Measurements from ENCODE around the gene KCNK10. TPM values are rescaled to one million over a fixed set of nuclear protein-coding genes. Genes with fewer than 3 reads are reported as not detected.

Gene KCNK10
- total RNA-seq, 4 donors from 2014 or later = 0.04 to 0.08 TPM; not detected in 2

DNA sequence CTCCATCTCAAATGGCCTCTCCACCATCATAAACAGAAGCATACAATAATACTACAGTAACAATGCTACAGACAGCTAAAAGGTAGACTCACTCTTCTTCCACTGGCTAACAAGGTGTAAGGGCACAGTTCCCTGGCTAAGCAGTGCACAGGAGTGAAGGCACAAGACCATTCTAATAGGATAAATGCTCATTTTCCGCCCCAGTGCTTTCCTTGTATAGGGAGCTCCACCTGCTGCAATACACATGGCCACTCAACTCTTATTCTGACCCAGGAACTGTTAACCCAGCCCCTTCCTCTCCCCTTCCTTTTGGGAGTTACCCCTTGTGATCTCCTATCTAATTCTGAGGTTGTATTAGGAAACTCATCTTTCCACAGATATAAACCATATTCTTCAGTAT lies 124.6 kb downstream of the KCNK10 start:
- Histone ChIP-seq H3K9me3 (no peaks in the 10 kb centered on the region), H3K4me1 (no peaks in the 10 kb centered on the region), H3K27me3 (peaks cover 9% of the 10 kb centered on the region), H3K4me3 (no peak overlapping the region), H3K36me3 (no peaks in the 10 kb centered on the region), H3K27ac (no peak overlapping the region)
- WGBS = 89% methylated on average over 1 of the region's 1 CpG
- TF ChIP-seq, protein P1, sequence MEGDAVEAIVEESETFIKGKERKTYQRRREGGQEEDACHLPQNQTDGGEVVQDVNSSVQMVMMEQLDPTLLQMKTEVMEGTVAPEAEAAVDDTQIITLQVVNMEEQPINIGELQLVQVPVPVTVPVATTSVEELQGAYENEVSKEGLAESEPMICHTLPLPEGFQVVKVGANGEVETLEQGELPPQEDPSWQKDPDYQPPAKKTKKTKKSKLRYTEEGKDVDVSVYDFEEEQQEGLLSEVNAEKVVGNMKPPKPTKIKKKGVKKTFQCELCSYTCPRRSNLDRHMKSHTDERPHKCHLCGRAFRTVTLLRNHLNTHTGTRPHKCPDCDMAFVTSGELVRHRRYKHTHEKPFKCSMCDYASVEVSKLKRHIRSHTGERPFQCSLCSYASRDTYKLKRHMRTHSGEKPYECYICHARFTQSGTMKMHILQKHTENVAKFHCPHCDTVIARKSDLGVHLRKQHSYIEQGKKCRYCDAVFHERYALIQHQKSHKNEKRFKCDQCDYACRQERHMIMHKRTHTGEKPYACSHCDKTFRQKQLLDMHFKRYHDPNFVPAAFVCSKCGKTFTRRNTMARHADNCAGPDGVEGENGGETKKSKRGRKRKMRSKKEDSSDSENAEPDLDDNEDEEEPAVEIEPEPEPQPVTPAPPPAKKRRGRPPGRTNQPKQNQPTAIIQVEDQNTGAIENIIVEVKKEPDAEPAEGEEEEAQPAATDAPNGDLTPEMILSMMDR (IDR thresholded peaks at IDR 0.05) = no peak
- TF ChIP-seq EP300 (IDR thresholded peaks at IDR 0.05) (no peak), POLR2A (IDR thresholded peaks at IDR 0.05) (no peak), POLR2AphosphoS5 (IDR thresholded peaks at IDR 0.05) (no peak)
- DNase-seq (ENCODE audit: low spot score in 2 of 2) = no peak

DNA sequence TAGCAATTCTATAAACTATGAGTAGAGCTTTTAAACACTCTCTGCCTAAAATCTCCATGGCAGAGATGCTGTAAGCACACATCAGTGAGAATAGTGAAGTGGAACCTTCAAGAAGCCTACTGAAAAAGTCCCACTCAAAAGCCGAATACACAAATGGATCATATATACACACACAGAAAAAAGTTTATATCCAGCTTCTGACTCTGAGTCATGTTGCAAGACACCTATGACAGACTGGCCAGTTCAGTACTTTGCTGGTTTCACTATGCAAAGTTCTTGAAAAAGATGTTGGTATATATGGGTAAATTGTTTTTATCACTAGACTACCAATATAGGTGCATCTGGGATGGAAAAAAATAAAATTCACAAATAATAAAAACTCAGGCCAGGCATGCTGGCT lies 126.1 kb downstream of the KCNK10 start:
- 89% methylated on average over 1 of the region's 1 CpG for WGBS
- no peak for DNase-seq (ENCODE audit: low spot score in 2 of 2)
- no peaks in the 10 kb centered on the region for H3K36me3 ChIP-seq
- H3K27ac ChIP-seq = no peak overlapping the region
- no peak overlapping the region for H3K4me3 ChIP-seq
- H3K9me3 ChIP-seq = no peaks in the 10 kb centered on the region
- H3K27me3 ChIP-seq = peaks cover 12% of the 10 kb centered on the region
- H3K4me1 ChIP-seq = no peaks in the 10 kb centered on the region
- no peak for TF ChIP-seq POLR2A (IDR thresholded peaks at IDR 0.05)
- TF ChIP-seq, protein P1 (IDR thresholded peaks at IDR 0.05) = no peak
- no peak for TF ChIP-seq EP300 (IDR thresholded peaks at IDR 0.05)
- no peak for TF ChIP-seq POLR2AphosphoS5 (IDR thresholded peaks at IDR 0.05)

DNA sequence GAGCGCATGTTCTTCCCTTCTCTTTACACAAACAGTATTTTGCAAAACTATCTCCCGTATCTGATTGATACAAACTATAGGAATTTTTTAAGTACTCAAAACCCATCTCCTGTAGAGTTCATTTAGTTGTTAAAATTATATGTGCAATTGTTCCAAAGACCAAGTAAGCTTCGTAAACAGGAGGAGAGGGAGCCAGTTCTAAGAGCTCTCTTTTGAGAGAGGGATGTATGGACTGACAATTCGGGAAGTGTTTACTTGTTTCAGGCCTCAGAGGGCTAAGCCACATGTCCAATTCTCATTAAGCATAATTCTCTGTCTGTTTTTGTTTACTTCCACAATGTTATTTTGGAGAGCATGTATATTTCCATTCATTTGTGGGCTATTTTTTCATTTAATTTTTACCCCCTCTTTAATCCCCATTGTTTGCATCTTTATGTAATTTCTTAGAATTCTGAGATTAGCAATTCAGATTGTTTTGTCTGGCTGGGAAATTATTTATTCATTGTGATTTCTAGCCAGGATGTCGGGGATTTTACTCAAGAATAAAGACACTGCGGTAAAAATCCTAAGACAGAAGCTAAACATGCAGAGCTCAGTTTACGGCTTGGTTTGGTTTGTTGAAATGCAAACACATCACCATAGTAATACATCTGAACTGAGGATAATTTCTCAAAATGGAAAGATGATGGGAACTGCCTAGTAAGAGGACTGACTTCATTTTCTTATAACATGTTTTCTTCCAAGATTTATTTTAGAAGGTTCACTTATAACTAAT lies 126.8 kb downstream of the KCNK10 start:
- TF ChIP-seq EP300 (IDR thresholded peaks at IDR 0.05) (no peak), POLR2A (IDR thresholded peaks at IDR 0.05) (no peak), POLR2AphosphoS5 (IDR thresholded peaks at IDR 0.05) (no peak)
- TF ChIP-seq, protein P1 (IDR thresholded peaks at IDR 0.05) = no peak
- H3K27ac ChIP-seq = no peak overlapping the region
- H3K4me3 ChIP-seq = no peak overlapping the region
- WGBS = 78% methylated on average over 7 of the region's 7 CpGs
- H3K36me3 ChIP-seq = no peaks in the 10 kb centered on the region
- no peak for DNase-seq (ENCODE audit: low spot score in 2 of 2)
- H3K27me3 ChIP-seq = peaks cover 12% of the 10 kb centered on the region
- H3K4me1 ChIP-seq = no peaks in the 10 kb centered on the region
- H3K9me3 ChIP-seq = no peaks in the 10 kb centered on the region

DNA sequence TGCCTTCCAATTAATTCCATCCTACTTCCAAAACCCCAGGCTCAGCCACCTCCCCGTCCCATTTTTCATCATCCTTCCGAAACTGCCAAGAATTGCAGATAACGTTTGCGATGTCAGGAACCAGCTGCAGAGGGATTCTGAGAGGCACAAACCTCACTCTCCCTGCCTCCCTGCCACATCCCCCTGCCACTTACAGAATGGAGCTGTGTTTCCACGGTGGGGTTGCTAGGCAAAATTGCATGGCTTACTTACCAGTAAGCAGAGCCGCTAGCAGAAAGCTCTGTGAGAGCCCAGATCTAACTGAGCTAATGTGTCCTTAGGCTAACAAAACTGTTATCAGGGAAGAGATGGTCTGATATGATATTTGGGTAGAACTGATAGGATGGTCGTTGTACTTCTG lies 127.4 kb downstream of the KCNK10 start:
- Histone ChIP-seq H3K9me3 (no peaks in the 10 kb centered on the region), H3K36me3 (no peaks in the 10 kb centered on the region), H3K4me3 (no peak overlapping the region), H3K27me3 (peaks cover 12% of the 10 kb centered on the region), H3K27ac (no peak overlapping the region), H3K4me1 (no peaks in the 10 kb centered on the region)
- WGBS = 44% methylated on average over 7 of the region's 7 CpGs
- DNase-seq (ENCODE audit: low spot score in 2 of 2) = no peak
- no peak for TF ChIP-seq POLR2A (IDR thresholded peaks at IDR 0.05)
- TF ChIP-seq EP300 (IDR thresholded peaks at IDR 0.05) = no peak
- no peak for TF ChIP-seq POLR2AphosphoS5 (IDR thresholded peaks at IDR 0.05)
- TF ChIP-seq, protein P1 (IDR thresholded peaks at IDR 0.05) = no peak

DNA sequence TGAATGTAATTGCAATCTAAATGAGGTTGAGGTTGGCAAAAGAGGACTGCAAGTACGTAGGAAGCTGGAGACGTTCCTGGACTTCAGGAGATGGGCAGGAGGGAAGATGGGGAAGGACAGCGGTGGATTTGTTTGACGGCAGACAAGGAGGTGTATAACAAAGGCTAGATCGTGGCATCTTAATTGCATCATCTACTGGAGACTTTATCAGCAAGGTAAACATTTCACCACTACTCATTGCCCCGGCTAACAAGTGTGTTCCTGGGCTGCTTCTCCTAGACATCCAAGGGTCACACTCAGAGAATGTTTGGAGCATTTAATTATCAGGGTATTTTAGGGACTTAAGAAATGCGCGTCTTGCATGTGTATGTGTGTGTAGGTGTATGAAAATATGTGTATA lies 128.5 kb downstream of the KCNK10 start:
- no peaks in the 10 kb centered on the region for H3K36me3 ChIP-seq
- peaks cover 12% of the 10 kb centered on the region for H3K27me3 ChIP-seq
- WGBS = 51% methylated on average over 8 of the region's 8 CpGs
- H3K4me1 ChIP-seq = peaks cover 4% of the 10 kb centered on the region
- no peaks in the 10 kb centered on the region for H3K9me3 ChIP-seq
- no peak for DNase-seq (ENCODE audit: low spot score in 2 of 2)
- TF ChIP-seq, protein P1 (IDR thresholded peaks at IDR 0.05) = no peak
- no peak for TF ChIP-seq POLR2A (IDR thresholded peaks at IDR 0.05)
- TF ChIP-seq POLR2AphosphoS5 (IDR thresholded peaks at IDR 0.05) = no peak
- TF ChIP-seq EP300 (IDR thresholded peaks at IDR 0.05) = no peak
- no peak overlapping the region for H3K27ac ChIP-seq
- H3K4me3 ChIP-seq = no peak overlapping the region

Measured in suprapubic skin (tissue), 4 donors.